Endothelial cell (in vitro differentiated cells): ENCODE results near the gene EOLA1. TPM values are rescaled to one million over a fixed set of nuclear protein-coding genes. Genes with fewer than 3 reads are reported as not detected.
"Not testable (repeated sequence)": the region's sequence is repeated elsewhere in the genome, so short reads cannot be mapped to it uniquely, and the experiment has no call there.

ENCODE experiments used
- DNase-seq: peaks from one replicate; pipeline ENCODE4 v3.0.0; 2021; ENCODE audit warnings: low spot score
- H3K27ac Mint-ChIP-seq: one replicate; pipeline ENCODE4 v1.8.0; 2021; ENCODE audit warnings: mixed read lengths, inconsistent platforms; ENCODE audit not compliant: unreplicated experiment
- H3K27me3 Mint-ChIP-seq: one replicate; pipeline ENCODE4 v1.8.0; 2021; ENCODE audit warnings: mild to moderate bottlenecking, moderate library complexity, mixed read lengths, inconsistent platforms; ENCODE audit not compliant: unreplicated experiment
- H3K36me3 Mint-ChIP-seq: one replicate; pipeline ENCODE4 v1.8.0; 2021; ENCODE audit warnings: mild to moderate bottlenecking, low read depth, mixed read lengths, inconsistent platforms; ENCODE audit not compliant: unreplicated experiment
- H3K4me1 Mint-ChIP-seq: one replicate; pipeline ENCODE4 v1.8.0; 2021; ENCODE audit warnings: mild to moderate bottlenecking, mixed read lengths, inconsistent platforms; ENCODE audit not compliant: unreplicated experiment
- H3K4me3 Mint-ChIP-seq: one replicate; pipeline ENCODE4 v1.8.0; 2021; ENCODE audit warnings: mild to moderate bottlenecking, mixed read lengths, inconsistent platforms; ENCODE audit not compliant: unreplicated experiment
- H3K9me3 Mint-ChIP-seq: one replicate; pipeline ENCODE4 v1.8.0; 2021; ENCODE audit warnings: mixed read lengths, inconsistent platforms; ENCODE audit not compliant: unreplicated experiment
- total RNA-seq: library from RNA; stranded (reverse); fragmentation: NEBNext Ultra II Directional; extraction: Animal tissue kit (Norgen Biotek cat#: 25700); gene quantifications from one replicate; pipeline ENCODE4 v1.2.1, GENCODE V29; 2021; ENCODE audit not compliant: unreplicated experiment
- TF ChIP-seq, protein P1 (sequence below): fragments of 200-600 bp; sonication (generic); IDR thresholded peaks from one replicate; pipeline ENCODE4 v1.5.0; 2021; ENCODE audit warnings: antibody characterized with exemption; ENCODE audit not compliant: unreplicated experiment

The EOLA1 gene
- total RNA-seq, 1 donor from 2014 or later = 57.4 TPM

DNA sequence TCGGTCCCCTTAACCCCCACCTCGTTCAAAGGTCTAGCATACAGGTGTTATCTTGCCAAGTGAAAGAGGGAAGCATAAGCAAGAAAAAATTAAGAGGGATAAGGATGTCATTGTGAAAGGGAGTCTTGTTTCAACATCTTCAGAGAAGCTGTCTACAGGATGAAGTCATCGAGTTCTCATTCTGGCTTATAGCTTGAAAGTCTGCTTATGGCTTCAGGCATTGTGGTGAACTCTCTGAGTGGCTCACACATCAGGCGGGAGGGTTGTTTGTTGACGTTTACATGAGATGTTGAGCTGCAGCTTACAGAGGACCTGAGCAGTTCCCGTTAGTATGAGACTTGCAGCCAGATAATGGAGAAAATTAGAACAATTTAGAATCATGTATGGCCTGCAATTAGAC is 29.9 kb downstream of the EOLA1 start:
- Mint-ChIP-seq H3K27me3 (no peaks in the 10 kb centered on the region), H3K4me3 (no peak overlapping the region), H3K4me1 (peaks cover 11% of the 10 kb centered on the region), H3K27ac (no peak overlapping the region), H3K9me3 (no peaks in the 10 kb centered on the region), H3K36me3 (no peaks in the 10 kb centered on the region)
- DNase-seq = no peak
- TF ChIP-seq, protein P1, sequence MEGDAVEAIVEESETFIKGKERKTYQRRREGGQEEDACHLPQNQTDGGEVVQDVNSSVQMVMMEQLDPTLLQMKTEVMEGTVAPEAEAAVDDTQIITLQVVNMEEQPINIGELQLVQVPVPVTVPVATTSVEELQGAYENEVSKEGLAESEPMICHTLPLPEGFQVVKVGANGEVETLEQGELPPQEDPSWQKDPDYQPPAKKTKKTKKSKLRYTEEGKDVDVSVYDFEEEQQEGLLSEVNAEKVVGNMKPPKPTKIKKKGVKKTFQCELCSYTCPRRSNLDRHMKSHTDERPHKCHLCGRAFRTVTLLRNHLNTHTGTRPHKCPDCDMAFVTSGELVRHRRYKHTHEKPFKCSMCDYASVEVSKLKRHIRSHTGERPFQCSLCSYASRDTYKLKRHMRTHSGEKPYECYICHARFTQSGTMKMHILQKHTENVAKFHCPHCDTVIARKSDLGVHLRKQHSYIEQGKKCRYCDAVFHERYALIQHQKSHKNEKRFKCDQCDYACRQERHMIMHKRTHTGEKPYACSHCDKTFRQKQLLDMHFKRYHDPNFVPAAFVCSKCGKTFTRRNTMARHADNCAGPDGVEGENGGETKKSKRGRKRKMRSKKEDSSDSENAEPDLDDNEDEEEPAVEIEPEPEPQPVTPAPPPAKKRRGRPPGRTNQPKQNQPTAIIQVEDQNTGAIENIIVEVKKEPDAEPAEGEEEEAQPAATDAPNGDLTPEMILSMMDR = no peak

DNA sequence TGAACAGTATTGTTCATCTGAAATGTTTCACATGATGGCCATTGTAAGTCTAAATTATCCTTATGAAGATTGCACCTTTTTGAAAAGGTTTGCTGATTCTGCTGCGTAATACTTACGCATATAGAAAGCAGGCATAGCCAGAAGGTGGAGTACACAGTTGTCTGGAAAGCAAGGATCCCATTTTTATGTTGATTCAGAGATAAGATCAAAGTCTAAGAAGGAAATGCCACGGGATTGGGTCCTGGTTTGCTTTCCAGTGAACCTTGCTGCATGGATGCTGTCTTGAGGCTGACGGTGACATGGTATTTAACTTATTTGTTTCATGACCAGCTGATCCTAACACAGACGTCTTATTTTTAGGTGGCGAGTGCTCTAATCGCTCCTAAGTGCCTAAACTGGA is 31.0 kb downstream of the EOLA1 start:
- TF ChIP-seq, protein P1 = no peak
- no peak overlapping the region for H3K27ac Mint-ChIP-seq
- no peak for DNase-seq

DNA sequence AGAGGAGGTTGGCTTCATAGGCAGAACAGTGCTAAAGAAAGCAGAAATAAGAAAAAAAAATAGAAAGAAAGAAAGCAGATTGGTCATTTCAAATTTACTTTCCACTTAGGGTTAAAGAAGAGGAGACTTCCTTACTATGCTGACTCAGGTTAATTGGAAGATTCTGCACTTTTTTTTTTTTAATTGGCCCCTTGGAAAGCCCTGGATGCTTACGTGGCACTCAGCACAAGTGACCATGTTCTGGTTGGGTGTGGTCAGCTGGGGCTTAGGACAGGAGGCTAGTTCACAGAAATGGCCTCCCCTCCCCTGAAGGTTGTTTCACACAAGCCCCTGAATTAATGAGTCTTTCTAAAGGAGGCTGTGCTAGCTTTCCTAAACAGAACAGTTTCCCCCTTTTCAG is 31.9 kb downstream of the EOLA1 start:
- Mint-ChIP-seq H3K4me3 (no peak overlapping the region), H3K4me1 (peaks cover 11% of the 10 kb centered on the region), H3K27me3 (no peaks in the 10 kb centered on the region), H3K36me3 (no peaks in the 10 kb centered on the region), H3K27ac (no peak overlapping the region), H3K9me3 (no peaks in the 10 kb centered on the region)
- TF ChIP-seq, protein P1 = no peak
- no peak for DNase-seq

More for the DNA sequence above, 31.0 kb downstream of the EOLA1 start:
- Mint-ChIP-seq H3K36me3 (no peaks in the 10 kb centered on the region), H3K27me3 (no peaks in the 10 kb centered on the region), H3K9me3 (no peaks in the 10 kb centered on the region), H3K4me1 (peaks cover 11% of the 10 kb centered on the region), H3K4me3 (no peak overlapping the region)

DNA sequence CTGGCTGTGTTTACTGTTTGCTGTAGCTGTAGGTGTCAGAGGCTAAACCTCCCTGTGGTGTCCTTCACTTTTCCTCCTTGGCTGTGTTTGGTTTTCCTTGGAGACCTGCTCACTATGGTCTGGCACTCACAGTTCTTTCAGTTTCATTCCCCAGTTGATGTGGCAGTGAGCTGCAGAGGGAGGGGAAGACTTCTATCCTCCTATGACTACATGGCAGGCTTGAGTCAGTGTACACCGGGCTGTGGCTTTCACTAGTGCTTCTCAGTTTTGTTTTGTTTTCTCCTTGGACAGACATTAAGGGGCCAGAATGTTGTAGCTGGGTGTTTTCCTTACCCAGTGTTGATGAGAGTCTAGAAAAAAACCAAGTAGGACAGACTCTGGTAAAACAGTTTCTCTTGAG is 32.6 kb downstream of the EOLA1 start:
- H3K27ac Mint-ChIP-seq, H3K9me3 Mint-ChIP-seq, H3K27me3 Mint-ChIP-seq, H3K36me3 Mint-ChIP-seq, DNase-seq, H3K4me3 Mint-ChIP-seq: not testable (repeated sequence)
- H3K4me1 Mint-ChIP-seq = peaks cover 11% of the 10 kb centered on the region

DNA sequence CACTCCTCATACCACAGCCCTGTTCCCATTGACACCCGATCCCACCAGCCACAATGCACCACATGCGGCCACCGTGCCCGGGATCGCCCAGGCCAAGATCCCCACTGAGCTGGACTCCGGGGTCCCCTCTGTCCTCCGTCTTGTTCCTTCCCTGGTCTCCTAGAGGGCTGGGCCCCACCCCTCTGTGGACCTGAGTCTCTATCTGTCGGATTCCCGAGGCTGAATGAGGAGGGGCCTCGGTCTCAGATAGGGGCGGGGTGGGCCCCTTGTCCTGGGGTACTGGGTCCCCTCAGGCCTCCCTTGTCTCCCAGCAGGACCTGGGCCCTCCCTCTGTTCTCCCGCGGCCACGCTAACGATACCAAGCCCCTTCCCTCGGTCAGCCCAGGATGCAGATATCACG is 44.8 kb downstream of the EOLA1 start:
- not testable (repeated sequence) for H3K27me3 Mint-ChIP-seq, H3K36me3 Mint-ChIP-seq, H3K4me3 Mint-ChIP-seq, H3K4me1 Mint-ChIP-seq, DNase-seq, H3K27ac Mint-ChIP-seq, H3K9me3 Mint-ChIP-seq

DNA sequence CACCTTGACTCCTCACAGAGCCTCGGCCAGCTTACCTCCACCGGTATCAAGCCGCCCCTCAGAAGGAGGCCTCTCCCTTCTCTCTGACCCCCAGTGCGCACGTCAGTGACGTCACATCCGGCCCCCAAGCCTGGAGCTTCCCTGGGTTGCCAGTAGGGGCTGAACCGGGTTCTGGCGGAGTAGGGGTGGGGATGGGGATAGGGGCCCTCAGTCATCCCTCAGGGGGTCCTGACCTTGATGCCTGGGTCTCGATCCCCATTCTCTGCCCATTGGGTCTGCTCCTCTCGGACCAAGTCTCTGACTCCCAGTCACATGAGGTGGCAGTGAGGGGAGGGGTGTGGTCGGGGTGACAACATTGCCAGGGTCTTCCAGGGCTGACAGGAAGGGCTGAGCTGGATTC is 46.5 kb downstream of the EOLA1 start, which contains the start of gene MAGEA9B:
TSS of gene MAGEA9B (minus strand) at position 101 of the 400 bp plus-strand sequence. CDS start 4,280 bp downstream, outside the sequence.
- not testable (repeated sequence) for DNase-seq, H3K36me3 Mint-ChIP-seq, H3K4me3 Mint-ChIP-seq, H3K27ac Mint-ChIP-seq, H3K27me3 Mint-ChIP-seq, H3K4me1 Mint-ChIP-seq, H3K9me3 Mint-ChIP-seq

DNA sequence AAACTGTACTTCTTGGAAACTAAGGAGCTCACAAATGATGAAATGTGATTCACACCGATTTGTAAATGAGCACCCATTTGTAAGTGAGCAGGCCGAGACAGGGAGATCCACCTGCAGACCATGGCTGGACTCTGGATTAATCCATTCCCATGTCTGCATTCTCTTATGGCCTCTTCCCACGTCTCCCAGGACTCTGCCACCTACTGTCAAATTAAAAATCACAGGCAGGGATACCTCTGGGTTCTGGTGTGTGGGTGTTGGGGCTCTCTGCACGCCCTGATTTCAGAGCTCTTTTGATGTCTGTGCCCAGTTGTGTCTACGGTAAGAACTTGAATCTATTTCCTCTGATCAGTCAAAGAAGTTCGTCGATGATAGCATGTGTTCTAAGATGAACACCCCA is 50.2 kb downstream of the EOLA1 start:
- not testable (repeated sequence) for H3K27me3 Mint-ChIP-seq, H3K9me3 Mint-ChIP-seq, H3K27ac Mint-ChIP-seq

DNA sequence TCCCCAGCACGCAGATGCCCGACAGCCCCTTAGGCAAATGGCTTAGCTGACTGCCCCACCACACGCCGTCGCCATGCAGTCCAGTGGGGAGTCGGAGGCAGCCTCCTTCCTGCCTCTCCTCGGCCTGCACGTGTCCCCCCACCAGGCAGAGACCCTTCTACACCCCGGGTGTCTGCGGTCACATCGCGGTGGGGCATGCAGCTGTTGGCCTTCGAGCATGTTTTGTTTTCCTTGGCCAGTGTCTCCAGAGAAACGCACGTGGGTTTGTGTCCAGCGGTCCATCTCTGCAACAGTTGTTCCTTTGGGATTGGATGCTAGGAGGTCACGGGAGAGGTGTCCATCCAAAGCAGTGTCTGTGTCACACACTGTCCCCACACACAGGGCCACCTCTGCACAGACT is 54.4 kb downstream of the EOLA1 start, which contains the start of gene HSFX2:
TSS of gene HSFX2 (minus strand) at position 101 of the 400 bp plus-strand sequence. CDS start 614 bp downstream, outside the sequence.
- H3K36me3 Mint-ChIP-seq, DNase-seq, H3K4me1 Mint-ChIP-seq, H3K9me3 Mint-ChIP-seq, H3K27ac Mint-ChIP-seq, H3K4me3 Mint-ChIP-seq, H3K27me3 Mint-ChIP-seq: not testable (repeated sequence)

More for the DNA sequence above, 50.2 kb downstream of the EOLA1 start:
- not testable (repeated sequence) for H3K36me3 Mint-ChIP-seq, H3K4me3 Mint-ChIP-seq, H3K4me1 Mint-ChIP-seq, DNase-seq

DNA sequence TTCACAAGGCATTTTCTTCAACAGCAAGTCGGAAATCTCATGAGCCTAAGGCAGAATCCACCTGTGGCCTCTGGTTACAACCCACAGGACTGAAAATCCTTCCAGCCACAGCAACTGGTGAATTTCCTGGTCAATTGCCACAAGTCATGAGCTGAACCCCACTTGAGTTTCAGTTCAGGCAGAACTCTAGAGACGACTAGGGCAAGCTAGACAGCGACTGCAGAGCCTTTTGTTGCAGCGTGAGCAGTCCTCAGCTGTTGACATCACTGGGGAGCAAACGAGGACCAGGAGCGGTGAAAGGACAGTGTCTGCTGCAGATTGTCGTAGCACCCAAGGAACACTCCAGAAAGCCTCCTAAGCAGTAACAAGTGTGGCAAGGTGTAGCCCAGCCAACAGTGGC is 55.1 kb downstream of the EOLA1 start:
- not testable (repeated sequence) for DNase-seq, H3K27ac Mint-ChIP-seq, H3K27me3 Mint-ChIP-seq, H3K4me1 Mint-ChIP-seq, H3K36me3 Mint-ChIP-seq, H3K4me3 Mint-ChIP-seq, H3K9me3 Mint-ChIP-seq
